HUES64 (cell line): ENCODE measurements around the gene LMO3. TPM values are rescaled to one million over a fixed set of nuclear protein-coding genes. Genes with fewer than 3 reads are reported as not detected.

Experiments used
- H3K27ac ChIP-seq: 2 replicates; pipeline ENCODE4 v1.7.0; 2013; ENCODE audit warnings: low read depth, low read length, inconsistent platforms
- H3K27me3 ChIP-seq: 2 replicates; pipeline ENCODE4 v1.6.1; 2013; ENCODE audit warnings: mild to moderate bottlenecking, low read length; ENCODE audit not compliant: insufficient read depth
- H3K36me3 ChIP-seq: 2 replicates; pipeline ENCODE4 v1.6.1; 2013; ENCODE audit warnings: mild to moderate bottlenecking, low read length; ENCODE audit not compliant: insufficient read depth
- H3K4me1 ChIP-seq: 2 replicates; pipeline ENCODE4 v1.6.1; 2013; ENCODE audit warnings: mild to moderate bottlenecking, low read length, moderate library complexity; ENCODE audit not compliant: insufficient read depth
- H3K4me3 ChIP-seq: 2 replicates; pipeline ENCODE4 v1.5.1; 2013; ENCODE audit warnings: mild to moderate bottlenecking, low read length, moderate library complexity
- H3K9ac ChIP-seq: 2 replicates; pipeline ENCODE4 v1.6.1; 2013; ENCODE audit warnings: mild to moderate bottlenecking, low read depth, low read length
- H3K9me3 ChIP-seq: 2 replicates; pipeline ENCODE4 v1.6.1; 2013; ENCODE audit warnings: low read depth, low read length; ENCODE audit not compliant: insufficient read depth
- WGBS: fragments of 150-250, 120-280 bp; methylation state at CpG from one replicate; pipeline ENCODE4 v1.1.7; 2013; ENCODE audit warnings: missing lambda C conversion rate; 5-methylcytosine and 5-hydroxymethylcytosine counted together
- polyA plus RNA-seq, 2 experiments: library from polyadenylated mRNA; stranded (reverse); fragments of 50-300 nt; gene quantifications; one replicate each; pipeline ENCODE4 v1.2.3, GENCODE V29; 2013

Gene LMO3
- polyA plus RNA-seq (2013, experiment 1 of 2): 4.1 TPM
- polyA plus RNA-seq (2013, experiment 2 of 2): 7.5 TPM

DNA sequence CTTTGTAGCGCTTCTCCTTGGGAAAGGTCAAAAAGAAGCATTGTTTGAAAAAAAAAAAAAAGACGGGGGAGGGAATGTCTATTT is at the start of gene LMO3:
Gene LMO3, minus strand, starts transcription at position 46 of the 84 bp plus-strand sequence. CDS start 5,302 bp downstream, outside the sequence.
- Histone ChIP-seq H3K27ac (no peak within 1 kb of the TSS), H3K36me3 (no peaks in the 10 kb centered on the region), H3K4me1 (peaks cover 59% of the 10 kb centered on the region), H3K27me3 (peaks cover 72% of the 10 kb centered on the region), H3K9ac (peak within 1 kb of the TSS; percentile 15), H3K4me3 (peak within 1 kb of the TSS; percentile 69), H3K9me3 (no peaks in the 10 kb centered on the region)
- 0% methylated on average over 2 of the region's 2 CpGs for WGBS

DNA sequence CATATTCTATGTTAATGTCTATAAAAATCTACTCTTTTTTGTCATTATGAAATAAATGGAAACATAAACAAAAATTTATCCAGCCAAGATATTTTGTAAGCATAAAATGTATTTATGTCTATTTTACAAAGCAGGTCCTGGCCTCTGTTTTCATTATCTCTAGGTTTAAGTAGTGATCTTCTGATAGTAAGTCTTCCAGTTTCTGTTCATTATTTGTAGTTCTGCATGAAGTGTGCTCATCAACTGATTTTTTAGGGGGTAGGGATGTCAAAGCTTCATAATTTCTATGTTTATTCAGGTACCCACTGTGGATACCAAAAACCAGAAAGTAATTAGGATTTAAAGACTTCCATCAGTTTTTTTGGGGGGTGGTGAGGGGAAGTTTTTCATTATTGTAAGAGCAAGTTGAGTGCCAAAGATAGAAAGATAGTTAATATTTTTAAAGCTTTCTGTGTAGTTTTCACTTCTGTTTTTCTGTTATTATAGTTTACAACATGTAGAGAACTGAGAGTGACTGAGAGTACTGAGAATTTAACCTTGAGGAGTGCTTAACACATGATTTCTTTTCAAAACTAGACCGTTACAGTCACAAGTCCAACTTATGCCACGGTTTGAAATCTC is 30.6 kb upstream of the LMO3 start:
- H3K9ac ChIP-seq: no peak overlapping the region
- no peaks in the 10 kb centered on the region for H3K36me3 ChIP-seq
- H3K27ac ChIP-seq: no peak overlapping the region
- no peak overlapping the region for H3K4me3 ChIP-seq
- H3K4me1 ChIP-seq: no peaks in the 10 kb centered on the region
- 92% methylated on average over 2 of the region's 2 CpGs for WGBS
- no peaks in the 10 kb centered on the region for H3K9me3 ChIP-seq
- no peaks in the 10 kb centered on the region for H3K27me3 ChIP-seq

DNA sequence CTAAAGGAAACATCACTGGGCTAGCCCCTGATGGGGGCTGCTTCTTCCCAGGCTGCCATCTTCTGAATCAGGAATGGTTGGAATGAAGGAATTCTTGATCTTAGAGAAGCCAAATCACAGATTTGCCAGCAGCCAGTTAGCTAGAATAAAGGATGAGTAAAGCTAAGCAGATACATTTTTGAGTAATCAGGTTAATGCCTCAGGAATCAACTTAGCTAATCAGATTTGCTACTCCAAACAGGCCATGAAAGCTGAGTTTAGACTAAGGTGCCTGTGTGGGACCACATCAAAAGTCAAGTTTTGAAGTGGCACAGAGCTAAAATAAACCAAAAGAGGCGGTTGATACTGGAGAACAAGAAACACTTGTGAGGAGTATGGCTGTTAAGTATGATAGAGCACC is 28.8 kb upstream of the LMO3 start:
- H3K4me3 ChIP-seq: no peak overlapping the region
- WGBS: 94% methylated on average over 1 of the region's 1 CpG
- no peaks in the 10 kb centered on the region for H3K4me1 ChIP-seq
- H3K36me3 ChIP-seq: no peaks in the 10 kb centered on the region
- no peak overlapping the region for H3K27ac ChIP-seq
- H3K9me3 ChIP-seq: no peaks in the 10 kb centered on the region
- no peak overlapping the region for H3K9ac ChIP-seq
- no peaks in the 10 kb centered on the region for H3K27me3 ChIP-seq

DNA sequence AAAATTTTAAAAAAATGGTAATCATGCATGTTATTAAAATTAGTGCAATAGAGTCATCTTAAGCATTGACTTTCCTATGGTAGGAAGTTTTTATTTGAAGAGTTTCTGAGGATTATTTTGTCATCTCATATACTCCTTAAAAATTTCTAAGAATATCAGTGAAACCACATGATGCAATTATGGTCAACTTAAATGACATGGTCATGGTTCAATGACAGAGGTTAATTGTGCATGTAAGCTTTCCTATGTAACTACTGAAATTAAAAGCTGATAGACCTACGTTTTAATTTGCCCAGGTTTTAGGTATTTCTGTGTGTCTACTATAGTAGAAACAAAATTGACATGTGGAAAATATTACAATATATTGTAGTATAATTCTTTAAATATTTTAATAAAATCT is 21.0 kb upstream of the LMO3 start:
- Histone ChIP-seq H3K27ac (no peak overlapping the region), H3K36me3 (no peaks in the 10 kb centered on the region), H3K4me3 (no peak overlapping the region), H3K9me3 (no peaks in the 10 kb centered on the region), H3K4me1 (no peaks in the 10 kb centered on the region), H3K9ac (no peak overlapping the region), H3K27me3 (no peaks in the 10 kb centered on the region)
- WGBS: 83% methylated on average over 1 of the region's 1 CpG

DNA sequence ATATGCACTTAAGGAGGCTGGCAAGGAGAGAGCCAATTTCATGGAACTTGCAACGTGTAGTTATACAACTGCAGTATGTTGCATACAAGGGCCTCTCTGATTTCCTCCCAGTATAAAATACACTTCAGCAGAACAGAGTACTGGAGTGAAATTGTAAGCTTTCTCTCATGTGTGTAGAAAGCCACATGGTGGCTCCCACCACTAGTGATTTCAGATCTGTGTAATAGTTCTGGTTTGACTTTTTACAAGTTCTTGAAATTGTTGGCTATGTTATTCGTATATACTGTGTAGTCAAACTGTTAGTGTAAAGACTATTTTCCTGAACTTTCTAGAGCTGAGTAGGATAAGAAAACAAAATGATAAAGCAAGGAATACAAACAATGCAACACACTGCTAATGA is 16.4 kb upstream of the LMO3 start:
- no peaks in the 10 kb centered on the region for H3K36me3 ChIP-seq
- H3K27me3 ChIP-seq: no peaks in the 10 kb centered on the region
- H3K4me1 ChIP-seq: no peaks in the 10 kb centered on the region
- no peak overlapping the region for H3K27ac ChIP-seq
- WGBS: 94% methylated on average over 2 of the region's 2 CpGs
- H3K9me3 ChIP-seq: no peaks in the 10 kb centered on the region
- no peak overlapping the region for H3K4me3 ChIP-seq
- H3K9ac ChIP-seq: no peak overlapping the region

DNA sequence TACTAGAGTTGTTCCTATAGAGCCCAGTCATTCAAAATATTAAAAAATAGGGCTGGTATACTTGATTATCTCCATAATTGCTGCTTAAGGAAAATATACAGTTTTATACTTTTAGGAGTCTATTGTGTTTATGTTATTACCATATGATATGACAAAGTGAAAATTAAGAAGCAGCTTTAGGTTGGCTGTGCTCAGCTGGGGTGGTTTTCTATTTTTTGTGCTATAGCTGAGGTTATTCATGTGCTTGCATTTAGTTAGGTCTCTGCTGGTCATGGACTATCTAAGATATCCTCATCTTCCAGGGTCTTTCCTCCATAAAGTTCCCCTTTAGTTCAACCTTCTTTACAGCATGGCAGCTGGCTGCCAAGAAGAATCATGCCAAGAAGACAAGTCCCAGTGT is 13.6 kb upstream of the LMO3 start:
- Histone ChIP-seq H3K36me3 (no peaks in the 10 kb centered on the region), H3K9me3 (no peaks in the 10 kb centered on the region), H3K27ac (no peak overlapping the region), H3K9ac (no peak overlapping the region), H3K27me3 (no peaks in the 10 kb centered on the region), H3K4me1 (no peaks in the 10 kb centered on the region), H3K4me3 (no peak overlapping the region)

DNA sequence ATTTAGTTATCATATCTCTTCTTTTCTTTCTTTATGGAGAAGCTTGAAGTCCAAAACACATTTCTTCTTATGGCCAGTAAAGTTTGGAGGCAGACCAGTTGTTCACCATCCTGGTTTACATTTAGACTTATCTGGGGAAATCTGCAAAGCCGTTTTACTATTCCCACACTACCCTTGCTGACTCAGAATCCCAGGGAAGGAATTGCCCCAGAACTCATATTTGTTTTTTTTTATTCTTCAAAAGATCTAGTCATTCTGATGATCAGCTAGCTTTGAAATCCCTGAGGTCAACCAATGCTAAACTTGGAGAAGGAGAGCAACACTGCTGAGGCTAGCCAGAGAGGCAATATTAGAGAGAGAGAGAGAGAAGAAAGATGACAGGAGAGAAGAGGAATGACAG is 12.3 kb upstream of the LMO3 start:
- Histone ChIP-seq H3K9ac (no peak overlapping the region), H3K27me3 (no peaks in the 10 kb centered on the region), H3K36me3 (no peaks in the 10 kb centered on the region), H3K9me3 (no peaks in the 10 kb centered on the region), H3K4me3 (no peak overlapping the region), H3K27ac (no peak overlapping the region), H3K4me1 (no peaks in the 10 kb centered on the region)
- 93% methylated on average over 1 of the region's 1 CpG for WGBS

DNA sequence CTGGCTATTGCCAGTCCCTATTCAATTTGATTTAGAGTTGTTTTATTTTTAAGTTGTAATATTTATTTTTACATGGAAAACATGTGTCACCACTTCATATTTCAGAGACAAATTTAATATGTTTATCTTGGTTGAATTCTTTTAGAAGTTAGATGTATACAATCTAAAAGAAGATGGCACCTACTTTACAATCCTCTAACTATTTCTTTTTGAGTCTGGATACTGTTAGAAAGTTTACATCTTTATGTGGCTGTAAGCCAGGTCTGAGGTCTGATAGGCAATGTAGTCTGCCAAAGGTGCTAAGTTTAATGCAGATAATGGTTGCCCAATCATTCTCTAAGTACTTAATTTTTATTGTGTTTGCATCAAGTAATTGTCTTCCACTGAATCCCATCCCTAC is 7.2 kb upstream of the LMO3 start:
- Histone ChIP-seq H3K9me3 (no peaks in the 10 kb centered on the region), H3K27ac (no peak overlapping the region), H3K4me3 (no peak overlapping the region), H3K9ac (no peak overlapping the region), H3K36me3 (no peaks in the 10 kb centered on the region), H3K27me3 (peaks cover 21% of the 10 kb centered on the region), H3K4me1 (peaks cover 46% of the 10 kb centered on the region)

DNA sequence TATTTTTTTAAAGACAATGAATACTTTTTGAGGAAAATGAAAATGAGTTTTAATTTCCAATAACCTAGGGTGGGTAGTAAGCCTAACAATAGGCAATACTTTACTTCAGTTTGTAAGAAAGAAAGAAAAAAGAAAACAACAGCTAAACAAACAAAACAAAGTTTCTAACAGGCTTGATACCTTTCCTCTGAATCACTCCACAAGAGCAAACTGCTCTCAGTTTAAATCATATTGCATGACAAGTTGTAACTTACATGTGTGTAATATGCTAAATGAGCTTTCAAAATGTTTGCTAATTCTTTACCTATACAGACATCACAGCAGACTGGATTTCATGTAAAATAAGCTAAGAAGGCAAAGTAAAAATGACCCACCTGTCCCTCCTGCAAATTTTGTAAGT is 6.7 kb upstream of the LMO3 start:
- H3K27ac ChIP-seq: no peak overlapping the region
- H3K9ac ChIP-seq: no peak overlapping the region
- peaks cover 27% of the 10 kb centered on the region for H3K27me3 ChIP-seq
- H3K4me3 ChIP-seq: no peak overlapping the region
- no peaks in the 10 kb centered on the region for H3K9me3 ChIP-seq
- peaks cover 52% of the 10 kb centered on the region for H3K4me1 ChIP-seq
- no peaks in the 10 kb centered on the region for H3K36me3 ChIP-seq

DNA sequence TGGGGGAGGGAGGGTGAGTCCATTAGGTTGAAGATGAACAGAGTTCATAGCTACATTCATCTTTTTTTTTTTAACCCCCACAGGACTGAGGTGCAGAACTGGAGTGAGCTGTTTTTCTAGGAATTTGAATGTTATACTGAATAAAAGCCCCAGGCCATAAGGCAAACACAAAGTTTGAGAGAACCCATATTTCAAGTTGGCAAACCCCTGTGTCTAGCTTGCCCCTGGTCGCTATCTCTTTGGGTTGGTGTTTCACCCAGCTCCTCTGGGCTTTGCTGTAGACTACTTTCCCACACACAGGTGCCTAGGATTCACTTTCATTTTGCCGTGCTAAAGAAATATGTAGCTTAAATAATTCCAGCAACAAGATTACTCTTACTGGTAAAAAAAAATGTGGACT is 5.2 kb upstream of the LMO3 start:
- 44% methylated on average over 1 of the region's 2 CpGs for WGBS
- H3K27ac ChIP-seq: no peak overlapping the region

DNA sequence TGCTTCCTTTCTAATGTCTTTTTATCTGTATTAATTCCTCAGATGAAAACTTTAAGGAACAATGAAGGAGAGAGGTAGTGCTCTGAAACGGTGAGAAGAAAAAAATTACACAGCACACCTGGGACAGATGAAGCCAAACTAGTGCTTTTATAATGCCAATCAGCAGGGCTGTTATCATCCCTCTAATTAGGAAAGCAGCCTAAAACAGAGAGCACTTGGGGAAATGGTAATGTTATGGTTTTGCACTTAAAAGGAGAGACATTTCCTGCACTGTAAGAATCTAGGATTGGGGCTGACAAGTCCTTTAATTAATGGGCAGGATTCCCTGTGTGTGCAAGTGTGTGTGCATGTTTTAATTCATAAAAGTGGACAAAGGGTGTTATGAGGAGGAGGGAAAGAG is 4.8 kb upstream of the LMO3 start:
- peaks cover 58% of the 10 kb centered on the region for H3K4me1 ChIP-seq
- no peak overlapping the region for H3K9ac ChIP-seq
- no peaks in the 10 kb centered on the region for H3K36me3 ChIP-seq
- WGBS: 0% methylated on average over 1 of the region's 1 CpG
- peaks cover 46% of the 10 kb centered on the region for H3K27me3 ChIP-seq
- no peaks in the 10 kb centered on the region for H3K9me3 ChIP-seq
- peak overlapping the region; percentile 15; the same call in 1 of the 2 replicates for H3K4me3 ChIP-seq
- H3K27ac ChIP-seq: no peak overlapping the region

More for the DNA sequence above, 5.2 kb upstream of the LMO3 start:
- peaks cover 42% of the 10 kb centered on the region for H3K27me3 ChIP-seq
- no peaks in the 10 kb centered on the region for H3K9me3 ChIP-seq
- H3K4me1 ChIP-seq: peaks cover 58% of the 10 kb centered on the region
- H3K36me3 ChIP-seq: no peaks in the 10 kb centered on the region
- H3K9ac ChIP-seq: no peak overlapping the region
- peak overlapping the region; percentile 15; the same call in 1 of the 2 replicates for H3K4me3 ChIP-seq

DNA sequence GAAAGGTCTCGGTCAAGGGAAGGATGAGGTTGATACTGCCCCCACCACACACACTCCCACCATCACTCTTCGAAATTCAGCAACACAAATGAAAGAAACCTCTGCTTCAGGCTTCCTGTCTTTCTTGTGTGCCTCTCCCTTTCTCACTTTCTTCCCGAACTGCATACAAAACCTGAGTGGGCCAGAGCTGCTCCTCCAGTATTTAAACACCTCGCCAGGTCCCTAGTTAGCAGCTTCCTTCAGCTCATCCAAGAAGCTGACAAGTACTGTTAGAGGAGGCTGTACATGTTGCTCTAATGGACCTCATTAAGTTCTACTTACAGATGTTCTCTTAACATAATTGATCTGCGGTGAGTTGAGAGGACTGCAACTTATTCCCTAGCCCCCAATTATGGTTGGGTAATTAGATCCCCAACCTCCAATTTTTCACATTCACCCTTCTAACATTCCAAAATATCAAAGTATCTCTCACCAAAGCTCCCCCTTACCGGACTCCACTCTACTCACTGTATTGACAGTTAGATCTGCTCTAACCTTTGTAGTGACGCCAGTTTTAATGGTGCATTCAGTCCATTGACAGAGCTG is 4.1 kb upstream of the LMO3 start:
- Histone ChIP-seq H3K4me3 (peak overlapping the region; percentile 29; the same call in 1 of the 2 replicates), H3K36me3 (no peaks in the 10 kb centered on the region), H3K27me3 (peaks cover 52% of the 10 kb centered on the region), H3K9me3 (no peaks in the 10 kb centered on the region), H3K9ac (no peak overlapping the region), H3K27ac (no peak overlapping the region), H3K4me1 (peaks cover 58% of the 10 kb centered on the region)
- WGBS: 49% methylated on average over 7 of the region's 7 CpGs
